HG03095 (cell line): Measurements from ENCODE around the gene WIPF3.

ENCODE experiments used
- ATAC-seq: cut with Tn5 transposase; IDR thresholded peaks from one replicate; pipeline ENCODE4 v1.9.1; 2021; ENCODE audit warnings: moderate library complexity; ENCODE audit not compliant: unreplicated experiment

WIPF3 gene

GRCh38 chr7:29843726-29844125 is 37.4 kb downstream of the WIPF3 start:
- ATAC-seq, result no peak

DNA sequence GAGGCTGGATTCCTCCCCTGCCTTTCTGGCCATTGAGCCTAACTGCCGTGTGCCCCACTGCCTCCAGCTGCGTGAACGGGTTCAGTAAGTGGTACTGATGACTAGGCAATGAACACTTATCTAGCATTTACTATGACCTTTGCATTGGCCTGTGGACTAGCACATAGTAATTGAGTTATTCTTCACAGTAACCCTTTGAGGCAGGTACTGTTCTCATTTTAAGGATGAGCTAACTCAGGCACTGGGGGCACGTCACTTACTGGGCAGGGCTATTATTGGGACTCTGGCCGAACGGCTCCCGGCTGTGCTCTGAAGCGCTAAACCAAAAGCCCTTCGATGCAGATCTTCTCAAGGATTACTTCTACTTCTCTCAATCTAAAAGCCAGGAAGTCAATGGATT is 38.3 kb downstream of the WIPF3 start:
- no peak for ATAC-seq

- ATAC-seq, result no peak
These were observed 41.2 kb downstream of the WIPF3 start for GRCh38 chr7:29847496-29847895.

- ATAC-seq, result no peak
These were observed 41.6 kb downstream of the WIPF3 start for GRCh38 chr7:29847916-29848315.

DNA sequence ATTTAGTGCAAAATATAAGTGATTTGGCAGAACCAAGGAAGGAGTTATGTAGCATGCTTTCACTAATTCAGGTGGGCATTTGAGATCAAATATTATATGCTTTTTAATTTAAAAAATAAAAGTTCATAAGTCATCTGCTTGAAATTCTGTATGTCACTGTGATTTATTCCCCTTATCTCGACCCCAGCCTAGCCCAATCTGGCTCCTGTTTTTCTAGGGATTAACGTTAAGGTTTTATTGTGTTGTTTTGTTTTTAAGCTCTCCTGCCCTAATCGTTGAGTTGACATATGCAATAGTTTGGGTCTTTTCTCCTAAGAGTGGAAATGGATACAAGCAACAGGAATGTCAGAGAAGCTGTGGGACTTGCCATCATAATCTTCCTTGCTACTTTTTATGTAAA is 42.6 kb downstream of the WIPF3 start:
- no peak for ATAC-seq

DNA sequence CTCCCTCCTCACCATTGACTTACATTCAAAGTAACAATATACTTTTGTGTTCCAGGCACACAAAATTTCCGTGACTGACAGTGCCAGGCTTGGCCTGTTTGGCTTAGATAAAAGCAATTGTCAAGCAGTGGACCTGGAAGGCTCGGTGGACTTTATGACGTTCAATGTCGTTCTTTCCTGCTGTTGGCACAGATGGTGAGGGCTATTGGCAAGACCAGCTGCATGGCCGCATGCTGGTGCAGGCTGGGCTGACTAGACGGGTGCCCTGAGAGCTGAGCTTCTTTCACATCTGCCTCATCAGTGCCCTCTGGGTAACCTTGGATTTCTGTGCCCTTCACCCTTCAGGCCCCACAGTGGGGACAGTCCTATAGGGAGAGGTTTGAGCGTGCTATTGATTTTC is 45.2 kb downstream of the WIPF3 start:
- no peak for ATAC-seq

DNA sequence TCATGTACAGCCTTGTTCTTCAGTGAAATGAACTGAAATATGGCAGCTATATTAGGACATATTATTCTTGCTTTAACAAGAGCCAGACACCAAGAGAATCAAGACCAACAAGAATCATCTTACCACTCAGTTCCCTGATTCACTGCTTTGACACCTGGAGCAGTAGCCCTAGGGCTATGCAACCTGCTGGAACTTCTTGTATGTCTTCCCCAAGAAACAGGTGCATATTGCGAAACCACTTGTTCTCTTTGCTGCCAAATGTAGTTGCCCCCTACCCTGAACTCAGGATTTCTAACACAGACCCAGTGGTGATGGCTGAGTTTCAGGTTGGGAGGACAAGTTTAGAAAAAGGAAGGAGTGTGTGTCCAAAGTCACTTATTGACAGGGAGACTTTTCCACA is 46.1 kb downstream of the WIPF3 start:
- ATAC-seq, result no peak

DNA sequence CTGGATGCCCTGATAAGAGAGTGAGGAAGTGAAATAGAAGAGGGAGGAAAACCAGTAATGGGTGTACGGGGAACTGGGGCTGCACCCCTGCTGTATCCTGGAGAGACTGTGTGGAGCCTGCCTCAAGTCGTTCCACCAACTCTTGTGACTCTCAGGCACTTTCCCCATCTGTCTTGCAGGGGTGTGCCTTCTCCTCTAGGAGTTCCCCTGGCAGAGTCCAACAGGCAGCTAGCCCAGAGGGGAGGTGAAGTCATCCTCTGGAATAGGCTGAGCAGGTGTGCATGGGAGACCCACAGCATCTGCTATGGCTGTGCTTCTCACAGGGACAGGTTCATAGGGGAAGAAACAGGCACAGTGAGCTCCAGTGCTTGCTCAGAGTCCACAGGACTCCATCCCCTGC is 46.8 kb downstream of the WIPF3 start:
- no peak for ATAC-seq

- ATAC-seq, result no peak
These were observed 47.5 kb downstream of the WIPF3 start for GRCh38 chr7:29853789-29854188.

GRCh38 chr7:29854257-29854938 is 48.1 kb downstream of the WIPF3 start:
- ATAC-seq, result no peak

GRCh38 chr7:29857654-29858053 is 51.3 kb downstream of the WIPF3 start:
- no peak for ATAC-seq

GRCh38 chr7:29858191-29858951 is 52.1 kb downstream of the WIPF3 start:
- ATAC-seq, result no peak

DNA sequence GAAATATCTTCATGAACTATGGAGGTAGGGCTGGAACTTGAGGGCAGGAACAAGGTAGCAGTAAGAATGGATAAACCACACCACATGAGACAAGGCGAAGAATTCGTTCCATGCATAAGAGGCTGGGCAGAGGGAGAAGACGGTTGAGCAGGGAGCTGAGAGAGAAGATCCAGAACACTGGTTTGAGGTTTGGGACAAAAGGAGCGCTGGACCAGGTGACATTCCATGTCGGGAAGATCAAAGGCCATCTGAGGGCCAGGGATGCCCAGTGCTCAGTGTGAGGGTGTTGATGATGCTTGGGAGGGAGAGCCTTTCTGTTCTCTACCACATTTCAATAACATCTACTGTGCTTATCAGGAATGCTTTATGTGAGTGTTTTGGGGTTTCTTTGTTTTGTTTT is 52.8 kb downstream of the WIPF3 start:
- ATAC-seq, result no peak

GRCh38 chr7:29859524-29860185 is 53.3 kb downstream of the WIPF3 start:
- ATAC-seq, result no peak

DNA sequence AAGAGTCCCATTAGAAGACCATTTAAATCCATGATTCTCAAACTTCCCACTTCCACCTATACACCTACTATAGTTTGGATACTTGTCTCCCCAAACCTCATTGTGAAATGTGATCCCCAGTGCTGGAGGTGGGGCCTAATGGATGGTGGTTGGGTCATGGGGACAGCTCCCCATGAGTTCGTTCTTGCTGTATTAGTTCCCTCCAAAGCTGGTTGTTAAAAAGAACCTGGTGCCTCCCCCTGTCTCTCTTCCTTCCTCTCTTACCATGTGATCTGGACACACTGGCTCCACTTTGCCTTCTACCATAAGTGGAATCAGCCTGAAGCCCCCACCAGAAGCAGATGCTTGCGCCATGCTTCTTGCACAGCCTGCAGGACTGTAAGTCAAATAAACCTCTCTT is 53.9 kb downstream of the WIPF3 start:
- no peak for ATAC-seq

- no peak for ATAC-seq
These were observed 55.6 kb downstream of the WIPF3 start for GRCh38 chr7:29861884-29862283.

DNA sequence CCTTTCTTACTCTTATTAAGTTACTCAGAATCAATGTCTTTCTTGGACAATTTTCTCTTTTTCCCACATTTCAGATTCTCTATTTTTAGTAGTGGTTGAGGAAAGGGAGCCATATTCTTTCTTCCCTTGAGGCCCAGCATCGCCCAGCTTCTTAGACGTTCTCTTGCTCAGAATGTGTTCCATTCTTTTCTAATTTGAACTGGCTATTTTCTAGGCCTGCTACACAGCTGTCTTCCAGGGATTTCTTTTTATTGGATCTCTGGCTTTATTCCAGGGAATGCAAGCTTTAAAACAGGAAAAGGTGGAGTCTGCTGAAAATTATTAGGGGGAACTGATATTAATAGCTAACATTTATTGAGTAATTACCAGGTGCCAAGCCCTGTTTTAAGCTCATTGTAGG is 58.3 kb downstream of the WIPF3 start:
- no peak for ATAC-seq

- no peak for ATAC-seq
These were observed 59.2 kb downstream of the WIPF3 start for GRCh38 chr7:29865526-29865925.

- ATAC-seq, result no peak
These were observed 60.2 kb downstream of the WIPF3 start for GRCh38 chr7:29866490-29866930.

GRCh38 chr7:29871787-29872398 is 65.6 kb downstream of the WIPF3 start:
- ATAC-seq, result no peak

GRCh38 chr7:29873644-29874294 is 67.5 kb downstream of the WIPF3 start:
- no peak for ATAC-seq
